Spleen (tissue), 7 donors: Measurements from ENCODE around the gene REXO5.

Experiments
- POLR2A ChIP-seq, 3 donors: fragments of 450-650 bp; IDR thresholded peaks; one replicate each; pipeline ENCODE4 v1.5.1; 2017; ENCODE audit warnings: antibody characterized with exemption in 3 of 3, mild to moderate bottlenecking in 1 of 3
- POLR2AphosphoS5 ChIP-seq, 3 donors: sonication (generic); formaldehyde crosslinking; IDR thresholded peaks; one replicate each; pipeline ENCODE4 v1.5.1; 2017; ENCODE audit warnings: antibody characterized with exemption in 3 of 3
- TF ChIP-seq, protein P1 (sequence below), 11 experiments: fragments of 200-600 bp in 7 of 11; fragments of 450-650 bp in 4 of 11; sonication (generic) in 4 of 11; IDR thresholded peaks in 8 of 11; conservative IDR thresholded peaks in 3 of 11; 1 replicate in 7 of 11; 2 replicates in 4 of 11; pipeline versions ENCODE4 v1.4.0 to v1.8.0; 2016 to 2021; ENCODE audit warnings: antibody characterized with exemption in 11 of 11, inconsistent platforms in 4 of 11, mild to moderate bottlenecking in 1 of 11
- donor health status: DM: no; HTN: no; CAD: no; lungs with moderate emphysema.
- donor health status: DM: no; HTN: no; CAD: no.
- donor health status: DM: no; HTN: no; CAD: no.

DNA sequence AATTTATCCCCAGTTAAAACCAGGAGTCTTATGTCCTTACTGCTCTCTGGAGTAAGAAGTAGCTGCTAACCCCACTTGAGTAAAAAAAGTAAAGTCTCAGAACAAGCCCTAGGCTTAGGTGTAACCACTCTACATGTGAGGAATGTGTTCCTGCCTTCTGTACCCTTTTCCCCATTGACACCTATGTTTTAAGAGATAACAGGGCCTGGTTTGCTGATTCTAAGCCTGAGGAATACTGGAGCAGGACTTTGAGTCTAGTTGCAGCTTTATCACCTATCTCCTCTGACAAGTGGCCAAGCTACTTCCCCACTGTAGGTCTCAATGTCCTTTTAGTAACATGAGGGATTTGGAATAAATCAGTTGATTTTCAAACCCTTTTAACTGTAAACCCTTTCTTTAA lies 40.2 kb downstream of the REXO5 start:
- no peak for TF ChIP-seq POLR2AphosphoS5 (IDR thresholded peaks at IDR 0.05)
- TF ChIP-seq, protein P1, sequence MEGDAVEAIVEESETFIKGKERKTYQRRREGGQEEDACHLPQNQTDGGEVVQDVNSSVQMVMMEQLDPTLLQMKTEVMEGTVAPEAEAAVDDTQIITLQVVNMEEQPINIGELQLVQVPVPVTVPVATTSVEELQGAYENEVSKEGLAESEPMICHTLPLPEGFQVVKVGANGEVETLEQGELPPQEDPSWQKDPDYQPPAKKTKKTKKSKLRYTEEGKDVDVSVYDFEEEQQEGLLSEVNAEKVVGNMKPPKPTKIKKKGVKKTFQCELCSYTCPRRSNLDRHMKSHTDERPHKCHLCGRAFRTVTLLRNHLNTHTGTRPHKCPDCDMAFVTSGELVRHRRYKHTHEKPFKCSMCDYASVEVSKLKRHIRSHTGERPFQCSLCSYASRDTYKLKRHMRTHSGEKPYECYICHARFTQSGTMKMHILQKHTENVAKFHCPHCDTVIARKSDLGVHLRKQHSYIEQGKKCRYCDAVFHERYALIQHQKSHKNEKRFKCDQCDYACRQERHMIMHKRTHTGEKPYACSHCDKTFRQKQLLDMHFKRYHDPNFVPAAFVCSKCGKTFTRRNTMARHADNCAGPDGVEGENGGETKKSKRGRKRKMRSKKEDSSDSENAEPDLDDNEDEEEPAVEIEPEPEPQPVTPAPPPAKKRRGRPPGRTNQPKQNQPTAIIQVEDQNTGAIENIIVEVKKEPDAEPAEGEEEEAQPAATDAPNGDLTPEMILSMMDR (IDR thresholded peaks at IDR 0.05 in 8 of 11, conservative IDR thresholded peaks at IDR 0.05 in 3 of 11): no peak
- TF ChIP-seq POLR2A (IDR thresholded peaks at IDR 0.05): no peak
